Measurements from ENCODE around the gene PROM1.

Gene PROM1

GRCh38 chr4:15918484-15919129, 165.2 kb downstream of the PROM1 start:
- H3K9ac ChIP-seq (ENCODE audit: low read depth, low read length), result no peak overlapping the region
- H3K4me3 ChIP-seq (ENCODE audit: low read length), result no peak overlapping the region
- H3K27me3 ChIP-seq (ENCODE audit: insufficient read depth, low read length), result no peaks in the 10 kb centered on the region
- H3K36me3 ChIP-seq (ENCODE audit: insufficient read depth, low read length), result no peaks in the 10 kb centered on the region
- 89% methylated on average over 4 of the region's 4 CpGs for WGBS
- no peak overlapping the region for H3K27ac ChIP-seq (ENCODE audit: low read depth, low read length)
- 0 out of 2 replicates have a peak, but pooled peaks cover 4% of the 10 kb centered on the region for H3K9me3 ChIP-seq (ENCODE audit: insufficient read depth, low read depth, low read length)
- H3K4me1 ChIP-seq (ENCODE audit: insufficient read depth, low read length), result no peaks in the 10 kb centered on the region

Data from HUES64 (cell line).